HepG2 (cell line): Measurements from ENCODE around the gene DPAGT1. TPM values are rescaled to one million over a fixed set of nuclear protein-coding genes. Genes with fewer than 3 reads are reported as not detected.

Source experiments
- BRCA1 ChIP-seq: sonication (generic); formaldehyde crosslinking; IDR thresholded peaks from 2 replicates; pipeline ENCODE4 v1.4.0; 2020; ENCODE audit warnings: missing genetic modification reagents
- ERF ChIP-seq: IDR thresholded peaks from 2 replicates; pipeline ENCODE4 v1.6.1; 2018; ENCODE audit warnings: missing biosample characterization, missing genetic modification reagents
- MTERF4 ChIP-seq: sonication (generic); formaldehyde crosslinking; IDR thresholded peaks from 2 replicates; pipeline ENCODE4 v1.8.0; 2023; ENCODE audit warnings: mild to moderate bottlenecking, missing genetic modification reagents
- NFKB2 ChIP-seq: sonication (generic); formaldehyde crosslinking; IDR thresholded peaks from 2 replicates; pipeline ENCODE4 v1.4.0; 2020; ENCODE audit warnings: missing genetic modification reagents, borderline replicate concordance
- ZKSCAN1 ChIP-seq: fragments of 150-350 bp; IDR thresholded peaks from 2 replicates; pipeline ENCODE4 v1.6.1; 2014; ENCODE audit warnings: low read length
- ZNF281 ChIP-seq: sonication (generic); formaldehyde crosslinking; IDR thresholded peaks from 2 replicates; pipeline ENCODE4 v1.4.0; 2020; ENCODE audit warnings: missing genetic modification reagents, borderline replicate concordance
- ZNF343 ChIP-seq: sonication (generic); formaldehyde crosslinking; IDR thresholded peaks from 2 replicates; pipeline ENCODE4 v1.4.0; 2020; ENCODE audit warnings: mild to moderate bottlenecking, missing genetic modification reagents
- ZNF510 ChIP-seq: sonication (generic); formaldehyde crosslinking; IDR thresholded peaks from 2 replicates; pipeline ENCODE4 v1.4.0; 2020; ENCODE audit warnings: low read depth, mild to moderate bottlenecking, missing genetic modification reagents
- ZNF644 ChIP-seq: IDR thresholded peaks from 2 replicates; pipeline ENCODE4 v1.6.1; 2016; ENCODE audit warnings: low read depth
- ZNF724P ChIP-seq: sonication (generic); formaldehyde crosslinking; IDR thresholded peaks from 2 replicates; pipeline ENCODE4 v1.8.0; 2022; ENCODE audit warnings: missing genetic modification reagents, borderline replicate concordance
- ZSCAN30 ChIP-seq: sonication (generic); formaldehyde crosslinking; IDR thresholded peaks from 2 replicates; pipeline ENCODE4 v1.5.0; 2020; ENCODE audit warnings: mild to moderate bottlenecking, missing genetic modification reagents
- ZSCAN31 ChIP-seq: sonication (generic); formaldehyde crosslinking; IDR thresholded peaks from 2 replicates; pipeline ENCODE4 v1.5.0; 2020; ENCODE audit warnings: low read depth, mild to moderate bottlenecking, missing genetic modification reagents
- polyA plus RNA-seq, 8 experiments: library from polyadenylated mRNA; depleted of rRNA in 3 of 8; stranded (reverse) in 7 of 8; unstranded in 1 of 8; fragments of >200 nt; fragmentation: Illumina TruSeq in 4 of 8; extraction: Trizol in 4 of 8; gene quantifications; 2 replicates each; pipeline versions ENCODE4 v1.2.1 to v1.2.3, GENCODE V29; 2011 to 2016; ENCODE audit warnings: low read depth in 4 of 8, missing spikeins in 1 of 8, mixed read lengths in 1 of 8; ENCODE audit not compliant: insufficient read depth in 1 of 8
- total RNA-seq, 5 experiments: library from RNA; depleted of rRNA; stranded (reverse); fragments of >200 nt; fragmentation: Illumina TruSeq; extraction: Trizol; gene quantifications; 2 replicates each; pipeline ENCODE4 v1.2.3, GENCODE V29; 2016; ENCODE audit warnings: low read depth in 1 of 5
- TF ChIP-seq, protein P1 (sequence below): sonication (generic); formaldehyde crosslinking; IDR thresholded peaks from 2 replicates; pipeline ENCODE4 v1.4.0; 2020; ENCODE audit warnings: missing genetic modification reagents, borderline replicate concordance
- TF ChIP-seq, protein P2 (sequence below): sonication (generic); formaldehyde crosslinking; IDR thresholded peaks from 2 replicates; pipeline ENCODE4 v1.8.1; 2023; ENCODE audit warnings: mild to moderate bottlenecking, missing genetic modification reagents
- TF ChIP-seq, protein P3 (sequence below): IDR thresholded peaks from 2 replicates; pipeline ENCODE4 v1.6.1; 2016; ENCODE audit warnings: missing compliant biosample characterization, missing genetic modification reagents, borderline replicate concordance

Gene DPAGT1
- total and polyA plus RNA-seq, 2 of the 13 experiments (the other 11 are each of a cell fraction or from before 2014, with no cell fraction given), result 37.6 to 70.7 TPM

DNA sequence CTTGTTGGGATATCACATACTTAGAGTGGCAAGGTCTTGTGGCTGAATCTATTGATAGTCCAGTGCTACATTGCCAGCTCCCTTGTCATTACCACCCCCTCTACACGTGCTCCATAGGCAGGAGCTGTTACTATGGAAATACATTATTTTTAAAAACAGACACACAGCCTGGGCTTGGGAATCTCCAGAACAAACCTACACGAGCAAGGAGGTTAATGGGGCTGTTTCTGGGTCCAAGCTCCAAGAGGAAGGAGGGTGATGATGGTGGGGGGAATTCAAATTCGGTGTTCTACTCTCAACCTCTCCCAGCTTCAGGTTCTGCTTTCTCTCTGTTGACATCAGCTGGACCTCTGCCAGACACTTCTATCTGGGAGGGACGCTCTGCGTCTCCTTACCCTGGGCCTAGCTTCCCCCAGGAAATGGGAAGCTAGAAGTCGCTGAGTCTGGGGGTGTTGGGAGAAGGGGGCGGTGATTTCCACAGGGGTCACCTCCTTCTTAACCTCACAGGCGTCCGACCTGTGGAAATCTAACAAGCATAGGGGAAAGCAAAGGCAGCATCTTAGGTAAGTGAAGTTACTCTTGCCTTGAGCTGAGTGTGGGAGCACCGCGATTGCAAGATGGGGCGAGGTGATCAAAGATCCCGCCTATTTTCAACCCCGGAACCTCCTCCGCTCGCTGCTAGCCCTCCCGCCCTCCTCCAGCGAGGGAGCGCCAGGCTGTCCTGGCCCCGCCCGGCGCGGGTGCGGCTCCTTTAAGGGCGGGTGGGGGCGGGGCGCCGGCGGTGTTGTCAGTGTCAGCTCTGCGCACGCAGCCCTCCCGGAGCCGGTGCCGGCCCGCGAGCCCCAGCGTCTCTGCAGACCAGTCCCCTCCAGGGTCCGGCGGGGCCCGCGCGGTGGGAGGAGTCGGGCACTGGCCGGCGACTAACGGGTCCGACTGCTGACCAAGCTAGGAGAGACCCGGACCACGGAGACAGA is 5.2 kb upstream of the DPAGT1 start, which contains the start of gene C2CD2L (continued):
- TF ChIP-seq ZNF281 (CRISPR knock-in tag) (peak; percentile 76; the same call in 1 of the 2 replicates), ZNF644 (CRISPR knock-in tag) (no peak), NFKB2 (CRISPR knock-in tag) (peak; percentile 27; the same call in 1 of the 2 replicates), ERF (peak; percentile 48), MTERF4 (CRISPR knock-in tag) (peak; percentile 50; the same call in 1 of the 2 replicates), ZNF510 (CRISPR knock-in tag) (no peak), ZSCAN31 (CRISPR knock-in tag) (no peak), ZKSCAN1 (no peak), ZNF724P (no peak), ZSCAN30 (no peak), ZNF343 (CRISPR knock-in tag) (no peak), BRCA1 (CRISPR knock-in tag) (no peak)
- TF ChIP-seq, protein P1, sequence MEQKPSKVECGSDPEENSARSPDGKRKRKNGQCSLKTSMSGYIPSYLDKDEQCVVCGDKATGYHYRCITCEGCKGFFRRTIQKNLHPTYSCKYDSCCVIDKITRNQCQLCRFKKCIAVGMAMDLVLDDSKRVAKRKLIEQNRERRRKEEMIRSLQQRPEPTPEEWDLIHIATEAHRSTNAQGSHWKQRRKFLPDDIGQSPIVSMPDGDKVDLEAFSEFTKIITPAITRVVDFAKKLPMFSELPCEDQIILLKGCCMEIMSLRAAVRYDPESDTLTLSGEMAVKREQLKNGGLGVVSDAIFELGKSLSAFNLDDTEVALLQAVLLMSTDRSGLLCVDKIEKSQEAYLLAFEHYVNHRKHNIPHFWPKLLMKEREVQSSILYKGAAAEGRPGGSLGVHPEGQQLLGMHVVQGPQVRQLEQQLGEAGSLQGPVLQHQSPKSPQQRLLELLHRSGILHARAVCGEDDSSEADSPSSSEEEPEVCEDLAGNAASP (CRISPR knock-in tag), result no peak
- TF ChIP-seq, protein P2, sequence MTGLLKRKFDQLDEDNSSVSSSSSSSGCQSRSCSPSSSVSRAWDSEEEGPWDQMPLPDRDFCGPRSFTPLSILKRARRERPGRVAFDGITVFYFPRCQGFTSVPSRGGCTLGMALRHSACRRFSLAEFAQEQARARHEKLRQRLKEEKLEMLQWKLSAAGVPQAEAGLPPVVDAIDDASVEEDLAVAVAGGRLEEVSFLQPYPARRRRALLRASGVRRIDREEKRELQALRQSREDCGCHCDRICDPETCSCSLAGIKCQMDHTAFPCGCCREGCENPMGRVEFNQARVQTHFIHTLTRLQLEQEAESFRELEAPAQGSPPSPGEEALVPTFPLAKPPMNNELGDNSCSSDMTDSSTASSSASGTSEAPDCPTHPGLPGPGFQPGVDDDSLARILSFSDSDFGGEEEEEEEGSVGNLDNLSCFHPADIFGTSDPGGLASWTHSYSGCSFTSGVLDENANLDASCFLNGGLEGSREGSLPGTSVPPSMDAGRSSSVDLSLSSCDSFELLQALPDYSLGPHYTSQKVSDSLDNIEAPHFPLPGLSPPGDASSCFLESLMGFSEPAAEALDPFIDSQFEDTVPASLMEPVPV, result no peak
- TF ChIP-seq, protein P3, sequence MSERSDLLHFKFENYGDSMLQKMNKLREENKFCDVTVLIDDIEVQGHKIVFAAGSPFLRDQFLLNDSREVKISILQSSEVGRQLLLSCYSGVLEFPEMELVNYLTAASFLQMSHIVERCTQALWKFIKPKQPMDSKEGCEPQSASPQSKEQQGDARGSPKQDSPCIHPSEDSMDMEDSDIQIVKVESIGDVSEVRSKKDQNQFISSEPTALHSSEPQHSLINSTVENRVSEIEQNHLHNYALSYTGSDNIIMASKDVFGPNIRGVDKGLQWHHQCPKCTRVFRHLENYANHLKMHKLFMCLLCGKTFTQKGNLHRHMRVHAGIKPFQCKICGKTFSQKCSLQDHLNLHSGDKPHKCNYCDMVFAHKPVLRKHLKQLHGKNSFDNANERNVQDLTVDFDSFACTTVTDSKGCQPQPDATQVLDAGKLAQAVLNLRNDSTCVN, result no peak
